ENCODE results near the gene TAOK1.

Gene TAOK1

DNA sequence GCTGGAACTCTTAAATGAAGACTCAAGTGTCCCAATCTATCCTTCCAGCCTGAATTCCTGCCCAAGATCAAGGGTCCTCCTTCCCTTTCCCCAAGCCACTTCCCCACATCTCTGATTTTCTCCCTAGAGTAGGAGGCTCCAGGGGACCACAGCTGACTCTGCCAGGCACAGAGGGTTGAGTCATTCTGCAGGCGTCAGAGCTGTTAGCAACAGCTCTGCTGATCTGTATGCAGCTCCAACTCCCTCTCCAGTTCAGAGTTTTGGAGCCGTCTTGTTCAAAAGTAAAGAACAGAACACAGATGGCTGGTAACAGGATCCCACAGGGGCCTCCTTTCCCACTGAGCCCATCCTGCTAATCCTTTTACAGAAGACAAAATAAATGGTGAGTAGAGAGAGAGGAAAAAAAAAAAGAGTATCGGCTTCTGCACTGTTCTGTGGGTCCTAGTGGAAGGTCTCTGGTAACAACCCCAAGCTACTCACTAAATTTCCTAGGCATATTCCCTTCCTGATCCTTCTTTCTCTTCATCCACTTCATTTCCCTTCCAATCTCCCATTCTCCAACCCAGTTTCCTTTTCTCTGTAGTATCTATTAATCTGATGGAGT is 13.4 kb upstream of the TAOK1 start:
- Histone ChIP-seq H3K27me3 (ENCODE audit: low read depth, low read length) (peaks cover 2% of the 10 kb centered on the region; the same call in 1 of the 2 replicates), H3K4me2 (ENCODE audit: low read length) (no peak overlapping the region), H3K79me2 (ENCODE audit: low read length) (no peaks in the 10 kb centered on the region), H4K20me1 (ENCODE audit: insufficient read depth, low read length) (no peaks in the 10 kb centered on the region), H3K9me3 (ENCODE audit: insufficient read depth, low read length) (no peaks in the 10 kb centered on the region), H3K4me3 (ENCODE audit: low read length) (no peak overlapping the region), H3K9ac (ENCODE audit: low read length) (no peak overlapping the region), H3K4me1 (ENCODE audit: low read length) (no peaks in the 10 kb centered on the region), H2AFZ (ENCODE audit: low read depth, low read length) (no peak overlapping the region), H3K36me3 (replicated peaks; ENCODE audit: low read depth, low read length) (no peaks in the 10 kb centered on the region), H3K27ac (ENCODE audit: low read length) (no peak overlapping the region)
- no peak for TF ChIP-seq EZH2phosphoT487 (IDR thresholded peaks at IDR 0.05; ENCODE audit: low read depth)
- TF ChIP-seq, protein P1, sequence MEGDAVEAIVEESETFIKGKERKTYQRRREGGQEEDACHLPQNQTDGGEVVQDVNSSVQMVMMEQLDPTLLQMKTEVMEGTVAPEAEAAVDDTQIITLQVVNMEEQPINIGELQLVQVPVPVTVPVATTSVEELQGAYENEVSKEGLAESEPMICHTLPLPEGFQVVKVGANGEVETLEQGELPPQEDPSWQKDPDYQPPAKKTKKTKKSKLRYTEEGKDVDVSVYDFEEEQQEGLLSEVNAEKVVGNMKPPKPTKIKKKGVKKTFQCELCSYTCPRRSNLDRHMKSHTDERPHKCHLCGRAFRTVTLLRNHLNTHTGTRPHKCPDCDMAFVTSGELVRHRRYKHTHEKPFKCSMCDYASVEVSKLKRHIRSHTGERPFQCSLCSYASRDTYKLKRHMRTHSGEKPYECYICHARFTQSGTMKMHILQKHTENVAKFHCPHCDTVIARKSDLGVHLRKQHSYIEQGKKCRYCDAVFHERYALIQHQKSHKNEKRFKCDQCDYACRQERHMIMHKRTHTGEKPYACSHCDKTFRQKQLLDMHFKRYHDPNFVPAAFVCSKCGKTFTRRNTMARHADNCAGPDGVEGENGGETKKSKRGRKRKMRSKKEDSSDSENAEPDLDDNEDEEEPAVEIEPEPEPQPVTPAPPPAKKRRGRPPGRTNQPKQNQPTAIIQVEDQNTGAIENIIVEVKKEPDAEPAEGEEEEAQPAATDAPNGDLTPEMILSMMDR (IDR thresholded peaks at IDR 0.05; ENCODE audit: low read depth, low read length) = no peak

DNA sequence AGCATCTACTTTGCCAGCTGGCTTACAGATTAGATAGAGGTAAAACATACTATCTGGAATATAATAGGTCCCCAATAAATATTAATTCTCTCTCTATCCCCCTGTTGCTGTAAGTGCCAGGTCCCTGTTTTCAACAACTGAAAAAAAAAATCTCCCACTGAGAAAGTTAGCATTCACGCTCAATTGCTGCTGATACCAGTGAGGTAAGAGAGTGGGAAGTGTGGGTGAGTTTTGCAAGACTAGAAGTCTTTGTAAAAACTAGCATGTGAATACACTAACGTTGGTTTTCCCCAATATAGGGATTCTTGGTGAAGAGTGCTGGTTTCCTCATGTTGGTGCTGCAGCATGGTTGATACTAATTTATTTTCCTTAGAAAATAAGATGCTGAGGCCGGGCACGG is 11.7 kb upstream of the TAOK1 start:
- Histone ChIP-seq H3K79me2 (ENCODE audit: low read length) (no peaks in the 10 kb centered on the region), H3K27me3 (ENCODE audit: low read depth, low read length) (peaks cover 2% of the 10 kb centered on the region; the same call in 1 of the 2 replicates), H3K4me2 (ENCODE audit: low read length) (no peak overlapping the region), H2AFZ (ENCODE audit: low read depth, low read length) (no peak overlapping the region), H3K9me3 (ENCODE audit: insufficient read depth, low read length) (no peaks in the 10 kb centered on the region), H3K27ac (ENCODE audit: low read length) (no peak overlapping the region), H3K9ac (ENCODE audit: low read length) (no peak overlapping the region), H4K20me1 (ENCODE audit: insufficient read depth, low read length) (no peaks in the 10 kb centered on the region), H3K4me1 (ENCODE audit: low read length) (no peaks in the 10 kb centered on the region), H3K36me3 (replicated peaks; ENCODE audit: low read depth, low read length) (no peaks in the 10 kb centered on the region), H3K4me3 (ENCODE audit: low read length) (no peak overlapping the region)
- TF ChIP-seq EZH2phosphoT487 (IDR thresholded peaks at IDR 0.05; ENCODE audit: low read depth) = no peak
- TF ChIP-seq, protein P1 (IDR thresholded peaks at IDR 0.05; ENCODE audit: low read depth, low read length) = no peak

GRCh38 chr17:29379084-29379991 is 10.8 kb upstream of the TAOK1 start:
- no peaks in the 10 kb centered on the region for H3K36me3 ChIP-seq (replicated peaks; ENCODE audit: low read depth, low read length)
- no peaks in the 10 kb centered on the region for H3K4me1 ChIP-seq (ENCODE audit: low read length)
- H3K79me2 ChIP-seq (ENCODE audit: low read length) = no peaks in the 10 kb centered on the region
- no peak for TF ChIP-seq EZH2phosphoT487 (IDR thresholded peaks at IDR 0.05; ENCODE audit: low read depth)
- TF ChIP-seq, protein P1 (IDR thresholded peaks at IDR 0.05; ENCODE audit: low read depth, low read length) = no peak
- H3K9ac ChIP-seq (ENCODE audit: low read length) = no peak overlapping the region
- H3K4me3 ChIP-seq (ENCODE audit: low read length) = no peak overlapping the region
- H4K20me1 ChIP-seq (ENCODE audit: insufficient read depth, low read length) = no peaks in the 10 kb centered on the region
- peaks cover 2% of the 10 kb centered on the region; the same call in 1 of the 2 replicates for H3K27me3 ChIP-seq (ENCODE audit: low read depth, low read length)
- no peak overlapping the region for H3K27ac ChIP-seq (ENCODE audit: low read length)
- no peak overlapping the region for H2AFZ ChIP-seq (ENCODE audit: low read depth, low read length)
- H3K4me2 ChIP-seq (ENCODE audit: low read length) = no peak overlapping the region
- H3K9me3 ChIP-seq (ENCODE audit: insufficient read depth, low read length) = no peaks in the 10 kb centered on the region

GRCh38 chr17:29383686-29384085 is 6.5 kb upstream of the TAOK1 start:
- no peaks in the 10 kb centered on the region for H3K27me3 ChIP-seq (ENCODE audit: low read depth, low read length)
- no peak overlapping the region for H3K9ac ChIP-seq (ENCODE audit: low read length)
- no peaks in the 10 kb centered on the region for H4K20me1 ChIP-seq (ENCODE audit: insufficient read depth, low read length)
- no peaks in the 10 kb centered on the region for H3K9me3 ChIP-seq (ENCODE audit: insufficient read depth, low read length)
- H3K4me2 ChIP-seq (ENCODE audit: low read length) = no peak overlapping the region
- H2AFZ ChIP-seq (ENCODE audit: low read depth, low read length) = no peak overlapping the region
- no peaks in the 10 kb centered on the region for H3K36me3 ChIP-seq (replicated peaks; ENCODE audit: low read depth, low read length)
- no peak overlapping the region for H3K4me3 ChIP-seq (ENCODE audit: low read length)
- TF ChIP-seq, protein P1 (IDR thresholded peaks at IDR 0.05; ENCODE audit: low read depth, low read length) = no peak
- TF ChIP-seq EZH2phosphoT487 (IDR thresholded peaks at IDR 0.05; ENCODE audit: low read depth) = no peak
- no peaks in the 10 kb centered on the region for H3K79me2 ChIP-seq (ENCODE audit: low read length)
- H3K27ac ChIP-seq (ENCODE audit: low read length) = no peak overlapping the region
- H3K4me1 ChIP-seq (ENCODE audit: low read length) = no peaks in the 10 kb centered on the region

Measured in OCI-LY3 (cell line).